H1 (cell line): ENCODE results near the gene ISL2. TPM values are rescaled to one million over a fixed set of nuclear protein-coding genes. Genes with fewer than 3 reads are reported as not detected.

Experiments
- CTCF ChIA-PET: fragments of 300-600 bp; sonication (Branson Sonifier 250); formaldehyde crosslinking; loops from one replicate; lab custom pipeline; 2021; ENCODE audit not compliant: partially characterized antibody; lab: Charles Lee
- POLR2A ChIA-PET: fragments of 300-600 bp; sonication (Branson Sonifier 250); formaldehyde crosslinking; loops from one replicate; lab custom pipeline; 2021; ENCODE audit warnings: inconsistent platforms; ENCODE audit not compliant: partially characterized antibody; lab: Charles Lee
- DNase-seq, 2 experiments: peaks; one replicate each; pipeline versions ENCODE4 v3.0.0 to v3.0.0-alpha.2; 2010 to 2022; ENCODE audit warnings: low spot score in 2 of 2, low read depth in 1 of 2, mixed read lengths in 1 of 2
- FAIRE-seq: peaks from 2 replicates; lab custom pipeline; 2011; peaks lifted over from hg19 to GRCh38; lab: Jason Lieb, UNC
- H2AFZ ChIP-seq: 2 replicates; pipeline ENCODE4 v1.8.1; 2012; ENCODE audit warnings: low read length, inconsistent platforms
- H2AK5ac ChIP-seq: 2 replicates; pipeline ENCODE4 v1.6.1; 2013; ENCODE audit warnings: low read depth, low read length
- H2BK120ac ChIP-seq: replicated peaks from 2 replicates; pipeline ENCODE3; 2013; ENCODE audit warnings: low read depth, low read length, inconsistent platforms
- H2BK12ac ChIP-seq: 2 replicates; pipeline ENCODE4 v1.6.1; 2013; ENCODE audit warnings: low read depth, low read length
- H2BK15ac ChIP-seq: 2 replicates; pipeline ENCODE4 v1.6.1; 2013; ENCODE audit warnings: low read length
- H2BK20ac ChIP-seq: 2 replicates; pipeline ENCODE4 v1.6.1; 2013; ENCODE audit warnings: low read length
- H2BK5ac ChIP-seq: 2 replicates; pipeline ENCODE4 v1.6.1; 2013; ENCODE audit warnings: low read depth, low read length
- H3K14ac ChIP-seq: 2 replicates; pipeline ENCODE4 v1.6.1; 2013; ENCODE audit warnings: inconsistent platforms; ENCODE audit not compliant: insufficient read length
- H3K18ac ChIP-seq: 2 replicates; pipeline ENCODE4 v1.6.1; 2013; ENCODE audit warnings: low read length; ENCODE audit errors: extremely low read depth
- H3K23ac ChIP-seq: 2 replicates; pipeline ENCODE4 v1.6.1; 2013; ENCODE audit warnings: inconsistent platforms; ENCODE audit not compliant: insufficient read length
- H3K23me2 ChIP-seq: 2 replicates; pipeline ENCODE4 v1.6.1; 2013; ENCODE audit warnings: low read depth, low read length
- H3K27ac ChIP-seq: 2 replicates; pipeline ENCODE4 v1.6.1; 2011; ENCODE audit warnings: low read depth, low read length, inconsistent platforms
- H3K27me3 ChIP-seq, 4 experiments: replicated peaks in 1 of 4; 1 replicate in 1 of 4; 2 replicates in 3 of 4; pipeline versions ENCODE4 v1.6.1 to v1.8.1; 2011 to 2013; ENCODE audit warnings: low read length in 3 of 4, mild to moderate bottlenecking in 3 of 4, inconsistent platforms in 2 of 4, mixed read lengths in 2 of 4, moderate library complexity in 1 of 4; ENCODE audit not compliant: control insufficient read depth in 3 of 4, insufficient read depth in 3 of 4; ENCODE audit errors: extremely low read depth in 1 of 4
- H3K36me3 ChIP-seq, 4 experiments: 2 replicates each; pipeline versions ENCODE4 v1.6.1 to v1.8.1; 2011 to 2013; ENCODE audit warnings: mild to moderate bottlenecking in 4 of 4, low read length in 3 of 4, moderate library complexity in 2 of 4, control low read depth in 1 of 4, inconsistent platforms in 1 of 4; ENCODE audit not compliant: insufficient read depth in 4 of 4, control insufficient read depth in 2 of 4
- H3K4ac ChIP-seq: replicated peaks from 2 replicates; pipeline ENCODE3; 2013; ENCODE audit warnings: low read length, low read depth, mixed read lengths, inconsistent platforms; ENCODE audit not compliant: insufficient read length
- H3K4me1 ChIP-seq, 4 experiments: replicated peaks in 1 of 4; 1 replicate in 1 of 4; 2 replicates in 3 of 4; pipeline versions ENCODE4 v1.6.1 to v1.8.1; 2011 to 2013; ENCODE audit warnings: low read length in 3 of 4, inconsistent platforms in 2 of 4, mixed read lengths in 1 of 4; ENCODE audit not compliant: insufficient read depth in 4 of 4, control insufficient read depth in 3 of 4
- H3K4me2 ChIP-seq, 2 experiments: 2 replicates each; pipeline versions ENCODE4 v1.6.1 to v1.8.1; 2011 to 2013; ENCODE audit warnings: low read depth in 2 of 2, low read length in 2 of 2, control low read depth in 1 of 2, inconsistent platforms in 1 of 2, mild to moderate bottlenecking in 1 of 2; ENCODE audit not compliant: insufficient read depth in 1 of 2
- H3K4me3 ChIP-seq, 4 experiments: fragments of 200-600, 300-600 bp in 1 of 4; sonication (generic), shearing (Covaris generic), sonication (Bioruptor Twin) in 1 of 4; 2 replicates each; pipeline versions ENCODE4 v1.5.1 to v1.8.1; 2011 to 2016; ENCODE audit warnings: low read length in 4 of 4, low read depth in 3 of 4, control low read depth in 2 of 4, inconsistent platforms in 2 of 4, mild to moderate bottlenecking in 2 of 4, mixed read lengths in 1 of 4, moderate library complexity in 1 of 4; ENCODE audit not compliant: insufficient read depth in 2 of 4; ENCODE audit errors: extremely low read depth in 1 of 4
- H3K56ac ChIP-seq: replicated peaks from 2 replicates; pipeline ENCODE3; 2013; ENCODE audit warnings: low read depth, mild to moderate bottlenecking, mixed read lengths, low read length, inconsistent platforms; ENCODE audit not compliant: insufficient read length
- H3K79me1 ChIP-seq: 2 replicates; pipeline ENCODE4 v1.6.1; 2013; ENCODE audit warnings: low read depth, low read length, control low read depth
- H3K79me2 ChIP-seq, 2 experiments: 2 replicates each; pipeline versions ENCODE4 v1.6.1 to v1.8.1; 2012 to 2013; ENCODE audit warnings: low read length in 2 of 2, mild to moderate bottlenecking in 2 of 2, inconsistent platforms in 1 of 2; ENCODE audit not compliant: insufficient read depth in 2 of 2, control insufficient read depth in 1 of 2
- H3K9ac ChIP-seq, 4 experiments: replicated peaks in 1 of 4; 1 replicate in 1 of 4; 2 replicates in 3 of 4; pipeline versions ENCODE4 v1.6.1 to v1.8.1; 2011 to 2013; ENCODE audit warnings: low read depth in 3 of 4, low read length in 3 of 4, control low read depth in 2 of 4, mild to moderate bottlenecking in 2 of 4, moderate library complexity in 2 of 4, inconsistent platforms in 1 of 4; ENCODE audit errors: extremely low read depth in 1 of 4
- H3K9me3 ChIP-seq, 2 experiments: 2 replicates each; pipeline versions ENCODE4 v1.6.1 to v1.8.1; 2012 to 2013; ENCODE audit warnings: mild to moderate bottlenecking in 2 of 2, moderate library complexity in 2 of 2, control low read depth in 1 of 2, inconsistent platforms in 1 of 2, low read depth in 1 of 2, low read length in 1 of 2, mixed read lengths in 1 of 2; ENCODE audit not compliant: insufficient read depth in 2 of 2
- H4K20me1 ChIP-seq, 2 experiments: replicated peaks in 1 of 2; 2 replicates each; pipeline versions ENCODE3 to v1.8.1; 2011 to 2013; ENCODE audit warnings: inconsistent platforms in 2 of 2, low read length in 2 of 2, mild to moderate bottlenecking in 1 of 2; ENCODE audit not compliant: insufficient read depth in 2 of 2, control insufficient read depth in 1 of 2
- H4K5ac ChIP-seq: 2 replicates; pipeline ENCODE4 v1.6.1; 2013; ENCODE audit warnings: low read length, low read depth, mixed read lengths, inconsistent platforms; ENCODE audit not compliant: insufficient read length
- H4K8ac ChIP-seq: 2 replicates; pipeline ENCODE4 v1.8.0; 2013; ENCODE audit warnings: mild to moderate bottlenecking, moderate library complexity, low read length, inconsistent platforms; ENCODE audit not compliant: insufficient read depth; ENCODE audit errors: extremely low read depth
- H4K91ac ChIP-seq: replicated peaks from 2 replicates; pipeline ENCODE3; 2013; ENCODE audit warnings: low read length, mixed read lengths, inconsistent platforms; ENCODE audit not compliant: insufficient read length
- CBX5 ChIP-seq: fragments of 300-800, 300-1000 bp; sonication (generic); IDR thresholded peaks from 2 replicates; pipeline ENCODE4 v1.7.1; 2016; ENCODE audit warnings: antibody characterized with exemption, low read length, low read depth
- NANOG ChIP-seq: IDR thresholded peaks from 2 replicates; pipeline ENCODE4 v1.6.1; 2011; ENCODE audit warnings: low read length, low read depth, mild to moderate bottlenecking, inconsistent platforms; ENCODE audit not compliant: insufficient read depth, poor library complexity, severe bottlenecking
- RAD21 ChIP-seq, 2 experiments: IDR thresholded peaks in 1 of 2; conservative IDR thresholded peaks in 1 of 2; 2 replicates each; pipeline ENCODE4 v1.6.1; 2011; ENCODE audit warnings: low read depth in 2 of 2, low read length in 2 of 2, improper control_type of control experiment in 1 of 2, inconsistent platforms in 1 of 2, mild to moderate bottlenecking in 1 of 2, moderate library complexity in 1 of 2
- SIN3A ChIP-seq, 2 experiments: IDR thresholded peaks in 1 of 2; conservative IDR thresholded peaks in 1 of 2; 2 replicates each; pipeline ENCODE4 v1.6.1; 2011 to 2012; ENCODE audit warnings: low read length in 2 of 2, improper control_type of control experiment in 1 of 2, low read depth in 1 of 2, mild to moderate bottlenecking in 1 of 2
- SIRT6 ChIP-seq: IDR thresholded peaks from one replicate; pipeline ENCODE4 v1.7.1; 2012; ENCODE audit warnings: low read length, inconsistent platforms
- YY1 ChIP-seq: IDR thresholded peaks from 2 replicates; pipeline ENCODE4 v1.6.1; 2011; ENCODE audit warnings: low read depth, mild to moderate bottlenecking, low read length
- WGBS, 2 experiments: shearing (Covaris generic) in 1 of 2; methylation state at CpG; one replicate each; pipeline versions ENCODE4 v1.1.6 to v1.1.7; 2013 to 2015; ENCODE audit warnings: low lambda C conversion rate in 2 of 2, mixed read lengths in 2 of 2, inconsistent platforms in 1 of 2, low coverage in 1 of 2, missing lambda C conversion rate in 1 of 2; ENCODE audit not compliant: insufficient replicate concordance in 2 of 2, insufficient coverage in 1 of 2, insufficient read length in 1 of 2; ENCODE audit errors: extremely low coverage in 1 of 2, missing lambda C conversion rate in 1 of 2; 5-methylcytosine and 5-hydroxymethylcytosine counted together
- polyA plus RNA-seq, 7 experiments: library from polyadenylated mRNA; depleted of rRNA in 3 of 7; stranded (reverse) in 5 of 7; unstranded in 2 of 7; fragments of >200 nt in 5 of 7; fragments of 200-250 nt in 2 of 7; gene quantifications; 1 replicate in 5 of 7; 2 replicates in 1 of 7; 4 replicates in 1 of 7; pipeline versions ENCODE4 v1.2.1 to v1.2.3, GENCODE V29; 2011 to 2013; ENCODE audit warnings: missing spikeins in 2 of 7, mixed read lengths in 2 of 7
- total RNA-seq: library from RNA; stranded (reverse); fragmentation: NEBNext Ultra II Directional; extraction: Animal tissue kit (Norgen Biotek cat#: 25700); gene quantifications from 2 replicates; pipeline ENCODE4 v1.2.1, GENCODE V29; 2021

Gene ISL2
- total and polyA plus RNA-seq, 2 of the 8 experiments (the other 6 are each of a cell fraction or from before 2014, with no cell fraction given) = 0.32 to 0.99 TPM

GRCh38 chr15:76384409-76384808 is 47.8 kb downstream of the ISL2 start:
- H3K9me3 ChIP-seq = no peaks in the 10 kb centered on the region
- H4K5ac ChIP-seq = no peak overlapping the region
- no peak overlapping the region for H2BK120ac ChIP-seq
- no peaks in the 10 kb centered on the region for H4K20me1 ChIP-seq
- no peak overlapping the region for H2AFZ ChIP-seq
- no peak overlapping the region for H2BK12ac ChIP-seq
- no peak overlapping the region for H3K9ac ChIP-seq
- H2BK20ac ChIP-seq = no peak overlapping the region
- H4K91ac ChIP-seq = no peak overlapping the region
- H2AK5ac ChIP-seq = no peak overlapping the region
- no peaks in the 10 kb centered on the region for H3K79me2 ChIP-seq
- no peaks in the 10 kb centered on the region for H3K4me1 ChIP-seq
- TF ChIP-seq SIRT6 (no peak), SIN3A (conservative IDR thresholded peaks at IDR 0.05 in 1 of 2, IDR thresholded peaks at IDR 0.05 in 1 of 2; ENCODE audit: low read depth in 1 of 2, low read length in 2 of 2) (no peak), NANOG (no peak), YY1 (no peak), CBX5 (no peak), RAD21 (IDR thresholded peaks at IDR 0.05 in 1 of 2, conservative IDR thresholded peaks at IDR 0.05 in 1 of 2; ENCODE audit: low read depth in 2 of 2, low read length in 2 of 2) (no peak)
- no peak overlapping the region for H3K14ac ChIP-seq
- H3K18ac ChIP-seq = no peak overlapping the region
- no peak overlapping the region for H3K4ac ChIP-seq
- no peaks in the 10 kb centered on the region for H3K27me3 ChIP-seq
- no peak for FAIRE-seq
- H2BK5ac ChIP-seq = no peak overlapping the region
- H3K4me3 ChIP-seq = no peak overlapping the region
- no peak overlapping the region for H3K56ac ChIP-seq
- H2BK15ac ChIP-seq = no peak overlapping the region
- WGBS, 2 experiments = 91% methylated on average over 2 of the region's 2 CpGs; no CpG with 5 or more reads in 1 of the 2 experiments
- CTCF ChIA-PET = no interaction called here
- DNase-seq = no peak
- no peaks in the 10 kb centered on the region for H3K79me1 ChIP-seq
- H3K27ac ChIP-seq = no peak overlapping the region
- H3K36me3 ChIP-seq = no peaks in the 10 kb centered on the region
- no peak overlapping the region for H4K8ac ChIP-seq
- POLR2A ChIA-PET = no interaction called here
- no peaks in the 10 kb centered on the region for H3K23me2 ChIP-seq
- H3K4me2 ChIP-seq = no peak overlapping the region
- H3K23ac ChIP-seq = no peak overlapping the region
